ENCODE data around the gene FEV. TPM values are rescaled to one million over a fixed set of nuclear protein-coding genes. Genes with fewer than 3 reads are reported as not detected.
"Not testable (repeated sequence)": the region's sequence is repeated elsewhere in the genome, so short reads cannot be mapped to it uniquely, and the experiment has no call there.

Gene FEV
- polyA plus RNA-seq, 4 donors = 0.11 to 0.46 (median 0.11) TPM; not detected in 1

DNA sequence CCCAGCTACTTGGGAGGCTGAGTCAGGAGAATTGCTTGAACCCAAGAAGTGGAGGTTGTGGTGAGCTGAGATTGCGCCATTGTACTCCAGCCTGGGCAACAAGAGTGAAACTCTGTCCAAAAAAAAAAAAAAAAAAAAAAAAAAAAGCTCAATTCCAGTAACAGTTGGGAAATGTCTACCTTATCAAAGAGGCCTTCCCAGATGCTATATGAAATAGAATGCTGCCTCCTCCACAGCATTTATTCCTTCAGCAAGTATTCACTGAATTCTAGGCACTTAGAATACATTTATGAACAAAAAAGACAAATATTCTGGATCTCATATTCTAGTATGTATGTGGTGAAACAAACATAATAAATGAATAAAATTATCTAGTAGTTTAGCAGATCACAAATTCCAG is 38.4 kb downstream of the FEV start:
- no peak for DNase-seq (ENCODE audit: low read depth in 4 of 4, low spot score in 3 of 4)

DNA sequence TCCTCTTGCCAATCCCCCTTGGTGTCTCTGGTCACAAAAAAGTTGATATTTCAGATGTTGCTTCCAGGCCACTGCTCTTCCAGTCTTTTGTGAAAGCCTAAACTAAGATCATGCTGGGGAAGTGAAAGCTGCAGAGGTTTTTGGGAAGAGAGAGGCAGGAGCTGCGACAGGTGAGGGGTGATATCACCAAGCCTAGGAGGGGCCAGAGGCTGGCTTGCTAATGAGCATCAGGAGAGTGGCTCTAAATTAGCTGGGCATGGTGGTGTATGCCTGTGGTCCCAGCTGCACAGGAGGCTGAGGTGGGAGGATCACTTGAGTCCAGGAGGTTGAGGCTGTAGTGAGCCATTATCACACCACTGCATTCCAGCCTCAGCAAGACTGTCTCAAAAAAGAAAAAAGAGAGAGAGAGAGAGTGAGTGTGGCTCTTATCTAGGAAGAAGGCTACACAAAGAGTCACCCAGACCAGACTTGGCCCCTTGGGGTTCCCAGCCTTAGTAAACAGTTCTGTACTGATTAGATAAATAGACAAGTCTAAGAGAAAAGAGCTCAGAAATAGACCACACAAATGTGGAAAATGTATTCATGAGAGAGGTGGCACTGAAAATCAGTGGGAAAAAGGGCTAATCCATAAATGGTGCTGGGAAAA is 40.1 kb downstream of the FEV start:
- DNase-seq (ENCODE audit: low read depth in 4 of 4, low spot score in 3 of 4) = no peak

DNA sequence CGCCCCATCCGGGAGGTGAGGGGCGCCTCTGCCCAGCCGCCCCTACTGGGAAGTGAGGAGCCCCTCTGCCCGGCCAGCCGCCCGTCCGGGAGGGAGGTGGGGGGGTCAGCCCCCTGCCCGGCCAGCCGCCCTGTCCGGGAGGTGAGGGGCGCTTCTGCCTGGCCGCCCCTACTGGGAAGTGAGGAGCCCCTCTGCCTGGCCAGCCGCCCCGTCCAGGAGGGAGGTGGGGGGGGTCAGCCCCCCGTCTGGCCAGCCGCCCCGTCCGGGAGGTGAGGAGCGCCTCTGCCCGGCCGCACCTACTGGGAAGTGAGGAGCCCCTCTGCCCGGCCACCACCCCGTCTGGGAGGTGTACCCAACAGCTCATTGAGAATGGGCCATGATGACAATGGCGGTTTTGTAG is 53.2 kb downstream of the FEV start:
- not testable (repeated sequence) for DNase-seq (ENCODE audit: low read depth in 4 of 4, low spot score in 3 of 4)

Other genes with a start within 250 kb of the FEV start
- 10 to 100 TPM; 10.6 to 52.6 (median 42.3) TPM for gene CYP27A1, start 203.0 kb downstream of the FEV start, polyA plus RNA-seq (ENCODE audit: insufficient read length in 4 of 4)
- not detected for gene PRKAG3, start 153.4 kb downstream of the FEV start, polyA plus RNA-seq (ENCODE audit: insufficient read length in 4 of 4)
- 1 to 10 TPM in 1 of 4 donors, under 1 TPM in 3; 0.20 to 1.9 (median 0.43) TPM for gene WNT6, start 125.4 kb downstream of the FEV start, polyA plus RNA-seq (ENCODE audit: insufficient read length in 4 of 4)
- 1 to 10 TPM in 2 of 4 donors, under 1 TPM in 2; 0.08 to 1.5 (median 0.96) TPM for gene WNT10A, start 104.3 kb downstream of the FEV start, polyA plus RNA-seq (ENCODE audit: insufficient read length in 4 of 4)
- under 1 TPM in 3 of 4 donors, not detected in 1; 0.08 to 0.14 (median 0.14) TPM for gene CDK5R2, start 25.5 kb downstream of the FEV start, polyA plus RNA-seq (ENCODE audit: insufficient read length in 4 of 4)
- not detected for gene CRYBA2, start 8.2 kb upstream of the FEV start, polyA plus RNA-seq (ENCODE audit: insufficient read length in 4 of 4)
- gene CFAP65, start 56.3 kb upstream of the FEV start, polyA plus RNA-seq (ENCODE audit: insufficient read length in 4 of 4) = under 1 TPM; 0.20 to 0.43 (median 0.27) TPM
- 1 to 10 TPM in 2 of 4 donors, under 1 TPM in 2; 0.12 to 2.5 (median 1.2) TPM for gene IHH, start 75.7 kb upstream of the FEV start, polyA plus RNA-seq (ENCODE audit: insufficient read length in 4 of 4)
- 10 to 100 TPM; 14.8 to 21.3 (median 18.7) TPM for gene NHEJ1, start 175.6 kb upstream of the FEV start, polyA plus RNA-seq (ENCODE audit: insufficient read length in 4 of 4)
- gene SLC23A3, start 184.8 kb upstream of the FEV start, polyA plus RNA-seq (ENCODE audit: insufficient read length in 4 of 4) = 10 to 100 TPM in 3 of 4 donors, 1 to 10 TPM in 1; 1.2 to 24.8 (median 16.7) TPM
- 10 to 100 TPM; 39.5 to 69.2 (median 58.8) TPM for gene CNPPD1, start 191.7 kb upstream of the FEV start, polyA plus RNA-seq (ENCODE audit: insufficient read length in 4 of 4)
- gene RETREG2, start 193.1 kb upstream of the FEV start, polyA plus RNA-seq (ENCODE audit: insufficient read length in 4 of 4) = 100 to 1,000 TPM in 3 of 4 donors, 10 to 100 TPM in 1; 85.1 to 120 (median 111) TPM
- gene ZFAND2B, start 221.6 kb upstream of the FEV start, polyA plus RNA-seq (ENCODE audit: insufficient read length in 4 of 4) = 10 to 100 TPM; 25.0 to 49.3 (median 35.7) TPM
- 10 to 100 TPM; 29.5 to 44.5 (median 37.1) TPM for gene ABCB6, start 233.8 kb upstream of the FEV start, polyA plus RNA-seq (ENCODE audit: insufficient read length in 4 of 4)
- 10 to 100 TPM; 40.8 to 45.5 (median 44.2) TPM for gene ATG9A, start 244.5 kb upstream of the FEV start, polyA plus RNA-seq (ENCODE audit: insufficient read length in 4 of 4)
- gene ANKZF1, start 244.6 kb upstream of the FEV start, polyA plus RNA-seq (ENCODE audit: insufficient read length in 4 of 4) = 10 to 100 TPM; 28.0 to 76.6 (median 51.3) TPM